ENCODE measurements around the gene CLTCL1.

- no peak for TF ChIP-seq CTCF (IDR thresholded peaks at IDR 0.05)
- no peak for TF ChIP-seq POLR2A (IDR thresholded peaks at IDR 0.05)
These were observed 151.5 kb downstream of the CLTCL1 start for GRCh38 chr22:19139974-19140373.
